Cardiac fibroblast (primary cell): Measurements from ENCODE around the gene CTSD.

Experiments
- DNase-seq, 2 donors: peaks; one replicate each; pipeline versions ENCODE4 v3.0.0 to v3.0.0-alpha.2; 2010; ENCODE audit warnings: low read depth in 2 of 2
- H3K4me3 ChIP-seq, 2 donors: replicated peaks in 1 of 2; 1 replicate in 1 of 2; 2 replicates in 1 of 2; pipeline ENCODE4 v1.5.1; 2011; ENCODE audit warnings: low read depth in 2 of 2, low read length in 2 of 2, mild to moderate bottlenecking in 2 of 2, moderate library complexity in 1 of 2
- CTCF ChIP-seq: IDR thresholded peaks from one replicate; pipeline ENCODE4 v1.5.1; 2011; ENCODE audit warnings: low read depth, mild to moderate bottlenecking, low read length, inconsistent platforms

CTSD gene

GRCh38 chr11:1777737-1778136 lies 14.0 kb upstream of the CTSD start:
- no peak for TF ChIP-seq CTCF
- DNase-seq = no peak
- no peak overlapping the region for H3K4me3 ChIP-seq

DNA sequence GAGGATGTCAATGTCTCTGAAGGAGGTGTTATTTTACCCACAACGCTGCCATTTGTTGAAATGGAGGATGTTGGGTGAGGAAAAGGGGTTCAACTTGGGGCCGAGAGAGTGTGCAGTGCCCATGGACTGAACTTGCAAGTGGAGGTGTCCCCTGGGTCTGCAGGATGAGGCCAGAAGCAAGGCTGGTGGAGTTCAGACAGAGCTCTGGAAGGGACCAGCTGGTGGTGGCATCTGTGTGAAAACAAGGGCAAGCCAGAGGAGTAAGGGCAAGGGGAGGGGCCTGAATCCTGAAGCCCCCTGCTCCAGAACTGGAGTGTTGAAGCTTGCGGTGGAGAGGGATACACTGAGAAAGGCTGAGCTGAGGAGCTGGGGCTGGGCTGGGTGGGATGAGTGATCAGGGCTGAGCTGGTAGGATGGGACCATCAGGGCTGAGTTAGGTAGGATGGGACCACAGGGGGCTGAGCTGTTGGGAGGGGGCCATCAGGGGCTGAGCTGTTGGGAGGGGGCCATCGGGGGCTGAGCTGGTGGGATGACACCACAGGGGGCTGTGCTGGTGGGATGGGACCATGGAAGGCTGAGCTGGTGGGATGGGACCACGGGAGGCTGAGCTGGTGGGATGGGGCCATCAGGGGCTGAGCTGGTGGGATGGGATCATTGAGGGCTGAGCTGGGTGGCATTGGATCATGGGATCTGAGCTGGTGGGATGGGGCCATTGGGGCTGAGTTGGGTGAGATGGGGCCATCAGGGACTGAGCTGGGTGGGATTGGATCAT lies 13.4 kb upstream of the CTSD start:
- no peak overlapping the region for H3K4me3 ChIP-seq
- no peak for DNase-seq
- TF ChIP-seq CTCF = no peak

DNA sequence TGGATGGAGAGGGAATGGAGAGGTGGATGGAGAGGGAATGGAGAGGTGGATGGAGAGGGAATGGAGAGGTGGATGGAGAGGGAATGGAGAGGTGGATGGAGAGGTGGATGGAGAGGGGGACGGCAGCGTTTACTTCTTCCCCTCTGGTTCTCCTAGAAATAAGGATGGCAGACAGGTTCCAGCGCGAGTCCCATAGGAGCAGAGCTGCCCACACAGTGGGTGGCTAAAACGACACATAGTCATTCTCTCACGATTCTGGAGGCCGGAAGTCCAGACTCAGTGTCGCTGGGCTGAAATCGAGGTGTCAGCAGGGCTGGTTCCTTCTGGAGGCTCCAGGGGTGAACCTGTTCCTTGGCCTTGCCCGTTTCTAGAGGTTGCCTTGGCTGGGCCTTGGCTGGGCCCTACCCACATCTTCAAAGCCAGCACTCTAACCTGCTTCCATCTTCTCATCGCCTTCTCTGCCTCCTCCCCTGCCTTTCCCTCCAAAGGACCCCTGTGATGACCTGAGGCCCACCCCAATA lies 12.7 kb upstream of the CTSD start:
- DNase-seq = no peak
- no peak for TF ChIP-seq CTCF
- no peak overlapping the region for H3K4me3 ChIP-seq

GRCh38 chr11:1774886-1775285 lies 11.2 kb upstream of the CTSD start:
- no peak for DNase-seq
- H3K4me3 ChIP-seq = no peak overlapping the region
- no peak for TF ChIP-seq CTCF

DNA sequence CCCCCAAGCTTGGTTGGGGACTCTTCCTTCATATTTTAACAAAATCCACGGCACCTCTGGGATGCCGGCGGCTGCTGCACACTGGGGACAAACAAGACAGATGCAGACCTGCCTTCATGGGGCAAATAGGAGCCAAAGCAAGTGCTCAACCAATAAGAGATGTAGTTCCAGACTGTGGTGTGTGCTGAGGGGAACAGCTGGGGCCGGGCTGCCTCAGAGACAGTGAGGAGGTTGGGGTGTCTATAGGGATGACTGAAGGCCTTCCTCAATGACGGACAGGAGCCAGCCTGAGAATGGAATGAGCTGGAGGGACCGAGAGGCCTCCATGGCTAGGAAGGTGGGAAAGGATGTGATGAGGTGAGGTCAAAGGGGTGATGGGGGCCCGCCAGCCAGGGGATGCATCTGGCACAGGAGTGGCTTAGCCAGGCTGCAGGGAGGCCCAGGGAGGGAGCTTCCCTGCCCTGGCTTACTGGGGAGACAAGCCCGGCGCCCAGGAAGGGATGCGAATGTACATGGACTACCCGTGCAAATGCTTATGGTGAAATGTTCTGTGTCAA lies 10.3 kb upstream of the CTSD start:
- H3K4me3 ChIP-seq = no peak overlapping the region
- TF ChIP-seq CTCF = no peak
- no peak for DNase-seq

- no peak overlapping the region for H3K4me3 ChIP-seq
- no peak for TF ChIP-seq CTCF
- no peak for DNase-seq
These were observed 9.6 kb upstream of the CTSD start for GRCh38 chr11:1773131-1773993.
